ENCODE measurements around the gene EPHB4.
"Not testable (repeated sequence)": the region's sequence is repeated elsewhere in the genome, so short reads cannot be mapped to it uniquely, and the experiment has no call there.

EPHB4 gene

GRCh38 chr7:100785878-100786277, 41.4 kb downstream of the EPHB4 start:
- DNase-seq: no peak

GRCh38 chr7:100783804-100784203, 43.5 kb downstream of the EPHB4 start:
- no peak for DNase-seq

DNA sequence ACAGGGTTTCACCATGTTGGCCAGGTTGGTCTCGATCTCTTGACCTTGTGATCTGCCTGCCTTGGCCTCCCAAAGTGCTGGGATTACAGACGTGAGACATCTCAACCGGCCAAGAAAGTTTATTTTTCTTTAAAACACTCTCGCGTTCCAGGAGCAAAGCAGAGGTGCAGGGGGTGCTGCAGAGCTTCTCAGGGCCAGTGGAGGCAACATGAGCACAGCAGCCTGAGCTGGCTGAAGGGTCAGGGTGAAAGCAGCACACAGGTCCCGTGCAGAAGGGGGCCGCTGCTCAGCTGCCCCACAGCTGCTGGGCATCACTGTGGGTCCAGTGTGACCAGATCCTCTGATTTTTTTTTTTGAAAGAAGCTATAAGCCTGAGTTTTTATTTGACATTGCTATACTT, 46.1 kb downstream of the EPHB4 start:
- no peak for DNase-seq

- no peak for DNase-seq
These were observed 48.0 kb downstream of the EPHB4 start for GRCh38 chr7:100779359-100779758.

GRCh38 chr7:100778061-100778621, 49.2 kb downstream of the EPHB4 start:
- DNase-seq: no peak

DNA sequence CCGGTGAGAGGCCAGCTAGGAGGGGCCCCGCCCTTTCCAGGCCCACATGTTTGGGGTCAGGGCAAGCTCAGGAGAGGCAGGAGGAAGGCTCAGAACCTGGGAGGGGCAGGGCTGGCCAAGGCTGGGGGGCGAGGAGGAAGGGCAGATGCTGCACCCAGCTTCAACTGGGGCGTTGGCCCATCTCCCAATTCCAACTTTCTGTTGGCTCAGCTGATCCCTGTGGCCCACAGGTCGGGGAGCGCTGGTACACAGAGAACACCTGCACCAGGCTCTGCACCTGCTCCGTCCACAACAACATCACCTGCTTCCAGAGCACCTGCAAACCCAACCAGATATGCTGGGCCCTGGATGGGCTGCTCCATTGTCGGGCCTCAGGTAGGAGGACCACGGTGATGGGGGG, 53.8 kb downstream of the EPHB4 start:
- DNase-seq: no peak

- DNase-seq: no peak
These were observed 58.5 kb downstream of the EPHB4 start for GRCh38 chr7:100768784-100769183.

- DNase-seq: no peak
These were observed 62.1 kb downstream of the EPHB4 start for GRCh38 chr7:100765250-100765649.

GRCh38 chr7:100764841-100765240, 62.5 kb downstream of the EPHB4 start:
- DNase-seq: no peak

GRCh38 chr7:100763556-100764140, 63.7 kb downstream of the EPHB4 start:
- DNase-seq: no peak

DNA sequence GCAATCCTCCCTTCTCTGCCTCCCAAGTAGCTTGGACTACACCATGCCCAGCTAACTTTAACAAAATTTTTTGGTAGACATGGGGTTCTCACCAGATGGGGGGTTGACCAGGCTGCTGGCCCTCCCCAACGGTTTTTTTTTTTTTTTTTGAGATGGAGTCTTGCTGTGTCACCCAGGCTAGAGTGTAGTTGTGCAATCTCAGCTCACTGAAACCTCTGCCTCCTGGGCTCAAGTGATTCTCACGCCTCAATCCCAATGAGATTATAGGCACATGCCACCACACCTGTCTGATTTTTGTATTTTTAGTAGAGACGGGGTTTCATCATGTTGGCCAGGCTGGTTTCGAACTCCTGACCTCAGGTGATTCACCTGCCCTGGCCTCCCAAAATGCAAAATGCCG, 64.5 kb downstream of the EPHB4 start:
- DNase-seq: not testable (repeated sequence)

DNA sequence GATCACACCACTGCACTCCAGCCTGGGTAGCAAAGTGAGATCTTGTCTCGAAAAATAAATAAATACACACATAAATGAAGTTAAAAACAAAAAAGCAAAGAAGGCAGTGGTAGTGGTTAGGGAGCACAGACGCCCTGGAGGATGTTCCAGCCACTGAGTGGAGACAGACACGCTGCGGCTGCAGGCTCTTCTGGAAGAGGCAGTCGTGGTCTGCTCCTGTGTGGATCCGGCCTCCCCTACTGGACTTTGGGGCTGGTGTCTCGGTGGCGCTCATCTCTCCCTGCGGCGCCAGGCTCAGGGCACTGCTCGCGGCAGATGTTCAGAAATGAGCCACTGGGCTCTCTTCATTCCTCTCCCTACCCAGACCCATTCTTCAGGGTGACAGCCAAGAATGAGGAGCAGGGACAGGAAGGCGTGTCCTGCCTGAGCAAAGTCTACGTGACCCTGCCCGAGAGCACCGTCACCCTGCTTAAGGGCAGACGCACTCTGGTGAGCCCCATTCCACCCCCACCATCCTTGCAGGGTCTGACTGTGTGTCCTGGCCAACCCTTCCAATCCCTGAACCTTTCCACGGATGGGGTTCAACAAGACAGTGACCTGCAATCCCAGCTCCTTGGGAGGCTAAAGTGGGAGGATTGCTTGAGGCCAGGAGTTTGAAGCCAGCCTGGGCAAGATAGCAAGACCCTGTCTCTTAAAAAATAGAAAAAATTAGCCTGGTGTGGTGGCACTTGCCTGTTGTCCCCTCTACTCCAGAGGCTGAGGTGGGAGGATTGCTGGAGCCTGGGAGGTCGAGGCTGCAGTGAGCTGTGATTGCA, 67.8 kb downstream of the EPHB4 start:
- no peak for DNase-seq

GRCh38 chr7:100753750-100754149, 73.6 kb downstream of the EPHB4 start:
- no peak for DNase-seq

GRCh38 chr7:100752994-100753393, 74.3 kb downstream of the EPHB4 start:
- no peak for DNase-seq

All from CD4-positive, alpha-beta T cell treated with Interleukin-12 subunit alpha and Interleukin-12 subunit beta, for 1 hour (primary cell).